ENCODE results near the gene KIF2B.

DNA sequence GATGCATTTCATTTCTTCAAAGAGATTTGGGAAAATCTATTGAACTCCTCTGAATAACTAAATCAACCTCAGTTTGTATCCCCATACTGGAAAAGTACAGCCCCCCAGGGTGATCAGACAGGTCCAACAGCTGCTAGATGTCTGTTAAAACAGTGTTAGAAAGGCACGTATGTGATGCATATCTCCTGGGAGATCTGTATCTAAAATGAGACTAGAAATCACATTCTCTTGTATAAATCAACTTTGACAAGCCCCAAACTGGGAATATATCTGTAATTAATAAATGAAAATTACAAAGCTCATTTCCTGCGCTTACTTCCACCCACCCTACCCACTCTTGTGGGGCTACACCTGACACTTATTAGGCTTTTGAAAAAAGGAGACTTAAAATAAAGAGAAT, 3.8 kb upstream of the KIF2B start:
- TF ChIP-seq ZNF565 (CRISPR knock-in tag; conservative IDR thresholded peaks at IDR 0.05; ENCODE audit: low read depth) (no peak), ZC3H10 (CRISPR knock-in tag; IDR thresholded peaks at IDR 0.05) (no peak), ZFP30 (CRISPR knock-in tag; IDR thresholded peaks at IDR 0.05) (no peak), GLIS3 (CRISPR knock-in tag; IDR thresholded peaks at IDR 0.05) (no peak), OSR1 (CRISPR knock-in tag; IDR thresholded peaks at IDR 0.05) (no peak), CSDC2 (CRISPR knock-in tag; IDR thresholded peaks at IDR 0.05) (no peak), TOX (CRISPR knock-in tag; IDR thresholded peaks at IDR 0.05; ENCODE audit: borderline replicate concordance) (no peak), ZFP3 (CRISPR knock-in tag; IDR thresholded peaks at IDR 0.05) (no peak)
- TF ChIP-seq, protein P1, sequence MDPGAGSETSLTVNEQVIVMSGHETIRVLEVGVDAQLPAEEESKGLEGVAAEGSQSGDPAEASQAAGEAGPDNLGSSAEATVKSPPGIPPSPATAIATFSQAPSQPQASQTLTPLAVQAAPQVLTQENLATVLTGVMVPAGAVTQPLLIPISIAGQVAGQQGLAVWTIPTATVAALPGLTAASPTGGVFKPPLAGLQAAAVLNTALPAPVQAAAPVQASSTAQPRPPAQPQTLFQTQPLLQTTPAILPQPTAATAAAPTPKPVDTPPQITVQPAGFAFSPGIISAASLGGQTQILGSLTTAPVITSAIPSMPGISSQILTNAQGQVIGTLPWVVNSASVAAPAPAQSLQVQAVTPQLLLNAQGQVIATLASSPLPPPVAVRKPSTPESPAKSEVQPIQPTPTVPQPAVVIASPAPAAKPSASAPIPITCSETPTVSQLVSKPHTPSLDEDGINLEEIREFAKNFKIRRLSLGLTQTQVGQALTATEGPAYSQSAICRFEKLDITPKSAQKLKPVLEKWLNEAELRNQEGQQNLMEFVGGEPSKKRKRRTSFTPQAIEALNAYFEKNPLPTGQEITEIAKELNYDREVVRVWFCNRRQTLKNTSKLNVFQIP (CRISPR knock-in tag; IDR thresholded peaks at IDR 0.05; ENCODE audit: borderline replicate concordance, low read depth): no peak
- TF ChIP-seq, protein P2, sequence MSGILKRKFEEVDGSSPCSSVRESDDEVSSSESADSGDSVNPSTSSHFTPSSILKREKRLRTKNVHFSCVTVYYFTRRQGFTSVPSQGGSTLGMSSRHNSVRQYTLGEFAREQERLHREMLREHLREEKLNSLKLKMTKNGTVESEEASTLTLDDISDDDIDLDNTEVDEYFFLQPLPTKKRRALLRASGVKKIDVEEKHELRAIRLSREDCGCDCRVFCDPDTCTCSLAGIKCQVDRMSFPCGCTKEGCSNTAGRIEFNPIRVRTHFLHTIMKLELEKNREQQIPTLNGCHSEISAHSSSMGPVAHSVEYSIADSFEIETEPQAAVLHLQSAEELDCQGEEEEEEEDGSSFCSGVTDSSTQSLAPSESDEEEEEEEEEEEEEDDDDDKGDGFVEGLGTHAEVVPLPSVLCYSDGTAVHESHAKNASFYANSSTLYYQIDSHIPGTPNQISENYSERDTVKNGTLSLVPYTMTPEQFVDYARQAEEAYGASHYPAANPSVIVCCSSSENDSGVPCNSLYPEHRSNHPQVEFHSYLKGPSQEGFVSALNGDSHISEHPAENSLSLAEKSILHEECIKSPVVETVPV (CRISPR knock-in tag; IDR thresholded peaks at IDR 0.05): no peak
